22Rv1 (cell line): ENCODE results near the gene SERTAD4.

Experiments used
- H3K27ac ChIP-seq: fragments of 450-650 bp; 2 replicates; pipeline ENCODE4 v1.5.1; 2017
- CTCF ChIP-seq: fragments of 450-650 bp; IDR thresholded peaks from 2 replicates; pipeline ENCODE4 v1.5.1; 2017; ENCODE audit warnings: mild to moderate bottlenecking
- ZFX ChIP-seq: fragments of 450-650 bp; IDR thresholded peaks from 2 replicates; pipeline ENCODE4 v1.6.1; 2017; ENCODE audit warnings: antibody characterized with exemption, borderline replicate concordance

The SERTAD4 gene

GRCh38 chr1:210201681-210202080 is 30.9 kb upstream of the SERTAD4 start:
- no peak for TF ChIP-seq CTCF
- TF ChIP-seq ZFX = no peak
- no peak overlapping the region for H3K27ac ChIP-seq

GRCh38 chr1:210207597-210208450 is 24.8 kb upstream of the SERTAD4 start:
- TF ChIP-seq ZFX = no peak
- TF ChIP-seq CTCF = no peak
- no peak overlapping the region for H3K27ac ChIP-seq

GRCh38 chr1:210213335-210213734 is 19.3 kb upstream of the SERTAD4 start:
- no peak for TF ChIP-seq ZFX
- TF ChIP-seq CTCF = no peak

GRCh38 chr1:210214573-210215409 is 17.8 kb upstream of the SERTAD4 start:
- TF ChIP-seq CTCF (no peak), ZFX (no peak)
- no peak overlapping the region for H3K27ac ChIP-seq

More at GRCh38 chr1:210213335-210213734, 19.3 kb upstream of the SERTAD4 start:
- H3K27ac ChIP-seq = no peak overlapping the region

- no peak for TF ChIP-seq CTCF
- TF ChIP-seq ZFX = no peak
- H3K27ac ChIP-seq = no peak overlapping the region
Measured at GRCh38 chr1:210217482-210217881, 15.1 kb upstream of the SERTAD4 start.

- TF ChIP-seq ZFX = no peak
- TF ChIP-seq CTCF = no peak
- no peak overlapping the region for H3K27ac ChIP-seq
Measured at GRCh38 chr1:210218047-210218446, 14.5 kb upstream of the SERTAD4 start.
